Stomach (tissue), 9 donors: ENCODE data around the gene ZNF737. TPM values are rescaled to one million over a fixed set of nuclear protein-coding genes. Genes with fewer than 3 reads are reported as not detected.
A peak's percentile ranks its signal among the peaks of the same experiment; 100 is the strongest.
"Not testable (repeated sequence)": the region's sequence is repeated elsewhere in the genome, so short reads cannot be mapped to it uniquely, and the experiment has no call there.

ENCODE experiments used
- DNase-seq, 2 donors: peaks; one replicate each; pipeline versions ENCODE4 v3.0.0 to v3.0.0-alpha.2; 2013 to 2019
- H3K27ac ChIP-seq, 5 donors: fragments of 200-600 bp in 4 of 5; sonication (generic) in 4 of 5; one replicate each; pipeline ENCODE4 v1.5.1; 2013 to 2019; ENCODE audit warnings: mild to moderate bottlenecking in 1 of 5, moderate library complexity in 1 of 5
- H3K27me3 ChIP-seq, 3 donors: fragments of 200-600 bp; sonication (generic); one replicate each; pipeline ENCODE4 v1.5.1; 2017 to 2019; ENCODE audit warnings: mixed run types in 1 of 3
- H3K36me3 ChIP-seq, 4 donors: fragments of 200-600 bp; sonication (generic); 1 replicate in 3 of 4; 2 replicates in 1 of 4; pipeline ENCODE4 v1.5.1; 2016 to 2019
- H3K4me1 ChIP-seq, 4 donors: fragments of 200-600 bp; sonication (generic); one replicate each; pipeline ENCODE4 v1.5.1; 2016 to 2019
- H3K4me3 ChIP-seq, 4 donors: fragments of 200-600 bp; sonication (generic) in 3 of 4; one replicate each; pipeline ENCODE4 v1.5.1; 2016 to 2019; ENCODE audit warnings: mild to moderate bottlenecking in 1 of 4
- H3K9me3 ChIP-seq, 4 donors: fragments of 200-600 bp; sonication (generic); one replicate each; pipeline ENCODE4 v1.5.1; 2016 to 2019
- EP300 ChIP-seq: sonication (generic); formaldehyde crosslinking; IDR thresholded peaks from one replicate; pipeline ENCODE4 v1.6.1; 2017; ENCODE audit warnings: antibody characterized with exemption
- POLR2A ChIP-seq, 4 donors: fragments of 450-650 bp; IDR thresholded peaks; one replicate each; pipeline ENCODE4 v1.6.1; 2016; ENCODE audit warnings: antibody characterized with exemption in 4 of 4, control low read depth in 2 of 4, mild to moderate bottlenecking in 1 of 4, moderate library complexity in 1 of 4
- POLR2AphosphoS5 ChIP-seq, 3 donors: sonication (generic); formaldehyde crosslinking; IDR thresholded peaks; one replicate each; pipeline ENCODE4 v1.6.1; 2016; ENCODE audit warnings: antibody characterized with exemption in 3 of 3
- WGBS, 5 donors: extraction: QIAGEN DNeasy Blood & Tissue Kit in 3 of 5; methylation state at CpG; one replicate each; pipeline versions ENCODE4 v1.1.5 to v1.1.7; 2013 to 2018; 5-methylcytosine and 5-hydroxymethylcytosine counted together
- intact Hi-C: fragments of 100-400 bp; cut with DNase I; formaldehyde crosslinking; loops from one replicate; pipeline ENCODE4 v1.15.1; 2023; ENCODE audit warnings: low total_unique reads
- polyA plus RNA-seq, 3 donors: library from polyadenylated mRNA; stranded (reverse); fragments of 200-250 nt; gene quantifications; one replicate each; pipeline ENCODE4 v1.2.3, GENCODE V29; 2013
- total RNA-seq, 5 donors: library from RNA; depleted of rRNA; stranded (reverse); fragments of >200 nt; gene quantifications; one replicate each; pipeline versions ENCODE4 v1.1.0 to v1.2.3, GENCODE V29; 2014 to 2016
- TF ChIP-seq, protein P1 (sequence below), 7 experiments: fragments of 450-650 bp in 4 of 7; fragments of 200-600 bp in 3 of 7; sonication (generic) in 3 of 7; IDR thresholded peaks; one replicate each; pipeline ENCODE4 v1.5.1; 2016 to 2019; ENCODE audit warnings: antibody characterized with exemption in 7 of 7, control low read depth in 2 of 7, mild to moderate bottlenecking in 1 of 7
- donor health status: healthy with polysubstance abuse.
- donor health status: Bipolar disorder and iron deficiency.
- donor health status: healthy.

ZNF737 gene
- total and polyA plus RNA-seq, 8 donors = 2.4 to 87.8 (median 20.8) TPM

DNA sequence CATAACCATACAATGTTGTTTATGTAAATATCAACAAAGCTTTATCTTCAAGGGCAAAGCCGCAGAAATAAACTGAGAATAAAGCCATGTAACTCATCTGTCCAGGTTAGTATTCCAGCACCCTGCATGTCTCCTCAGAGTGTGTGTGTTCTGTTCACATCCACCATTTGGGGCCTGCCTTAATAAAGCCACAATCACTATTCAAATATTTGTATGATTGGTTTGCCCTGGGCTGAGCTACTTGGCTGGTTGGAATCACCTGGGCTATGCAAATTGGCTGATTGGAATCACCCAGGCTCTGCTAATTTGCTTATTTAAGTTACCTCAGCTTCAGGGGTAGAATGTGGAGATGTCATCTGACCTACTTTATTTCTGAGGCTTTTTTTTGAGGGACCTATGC is 42.4 kb upstream of the ZNF737 start:
- Histone ChIP-seq H3K9me3 (peaks cover 0 to 96% (median 44%) of the 10 kb centered on the region in 4 donors), H3K27ac (no peak overlapping the region), H3K36me3 (no peaks in the 10 kb centered on the region), H3K4me3 (no peak overlapping the region), H3K27me3 (no peaks in the 10 kb centered on the region), H3K4me1 (no peaks in the 10 kb centered on the region)
- no peak for TF ChIP-seq EP300
- TF ChIP-seq, protein P1, sequence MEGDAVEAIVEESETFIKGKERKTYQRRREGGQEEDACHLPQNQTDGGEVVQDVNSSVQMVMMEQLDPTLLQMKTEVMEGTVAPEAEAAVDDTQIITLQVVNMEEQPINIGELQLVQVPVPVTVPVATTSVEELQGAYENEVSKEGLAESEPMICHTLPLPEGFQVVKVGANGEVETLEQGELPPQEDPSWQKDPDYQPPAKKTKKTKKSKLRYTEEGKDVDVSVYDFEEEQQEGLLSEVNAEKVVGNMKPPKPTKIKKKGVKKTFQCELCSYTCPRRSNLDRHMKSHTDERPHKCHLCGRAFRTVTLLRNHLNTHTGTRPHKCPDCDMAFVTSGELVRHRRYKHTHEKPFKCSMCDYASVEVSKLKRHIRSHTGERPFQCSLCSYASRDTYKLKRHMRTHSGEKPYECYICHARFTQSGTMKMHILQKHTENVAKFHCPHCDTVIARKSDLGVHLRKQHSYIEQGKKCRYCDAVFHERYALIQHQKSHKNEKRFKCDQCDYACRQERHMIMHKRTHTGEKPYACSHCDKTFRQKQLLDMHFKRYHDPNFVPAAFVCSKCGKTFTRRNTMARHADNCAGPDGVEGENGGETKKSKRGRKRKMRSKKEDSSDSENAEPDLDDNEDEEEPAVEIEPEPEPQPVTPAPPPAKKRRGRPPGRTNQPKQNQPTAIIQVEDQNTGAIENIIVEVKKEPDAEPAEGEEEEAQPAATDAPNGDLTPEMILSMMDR (IDR thresholded peaks at IDR 0.05) = no peak
- no peak for TF ChIP-seq POLR2AphosphoS5 (IDR thresholded peaks at IDR 0.05)
- TF ChIP-seq POLR2A (IDR thresholded peaks at IDR 0.05) = no peak
- intact Hi-C loops = no loop called here
- 22 to 82% (median 58%) methylated on average over 1 of the region's 1 CpG for WGBS, 5 donors
- DNase-seq = peak in 1 of 2 donors; percentile 15

DNA sequence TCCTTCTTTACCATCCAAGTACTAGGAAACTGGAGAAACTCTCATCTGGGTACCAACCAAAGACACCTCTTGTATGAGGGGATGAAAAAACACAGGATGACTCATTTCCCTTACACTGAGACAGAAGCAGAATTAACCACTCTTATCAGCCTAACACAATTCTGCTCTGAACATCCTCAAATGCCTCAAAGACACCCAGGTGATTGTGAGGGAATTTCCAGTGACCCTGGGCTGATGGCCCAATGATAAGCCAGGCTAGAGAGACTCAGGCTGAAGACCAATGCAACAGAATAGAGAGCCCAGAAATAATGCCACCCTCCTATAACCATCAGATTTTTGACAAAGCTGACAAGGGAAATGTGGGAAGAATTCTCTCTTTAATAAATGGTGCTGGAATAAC is 7.0 kb downstream of the ZNF737 start:
- Histone ChIP-seq H3K4me1 (peaks cover 0 to 28% (median 4%) of the 10 kb centered on the region in 4 donors), H3K27ac (no peak overlapping the region)

DNA sequence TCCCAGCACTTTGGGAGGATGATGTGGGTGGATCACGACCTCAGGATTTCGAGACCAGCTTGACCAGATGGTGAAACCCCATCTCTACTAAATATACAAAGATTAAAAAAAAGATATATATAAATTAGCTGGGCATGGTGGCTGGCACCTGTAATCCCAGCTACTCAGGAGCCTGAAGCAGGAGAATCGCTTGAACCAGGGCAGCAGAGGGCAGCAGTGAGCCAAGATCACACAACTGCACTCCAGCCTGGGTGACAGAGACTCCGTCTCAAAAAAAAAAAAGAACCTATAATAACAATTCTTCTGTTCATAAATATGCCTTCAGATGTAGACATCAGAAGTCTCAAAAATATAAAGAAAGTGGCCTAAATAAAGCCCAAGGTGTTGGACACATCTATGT is 7.6 kb downstream of the ZNF737 start:
- no peak for DNase-seq
- WGBS, 5 donors = 58 to 73% (median 70%) methylated on average over 4 of the region's 4 CpGs
- Histone ChIP-seq H3K27me3 (no peaks in the 10 kb centered on the region), H3K4me3 (no peak overlapping the region), H3K9me3 (peaks cover 15 to 98% (median 59%) of the 10 kb centered on the region in 4 donors), H3K27ac (no peak overlapping the region), H3K36me3 (peaks cover 6 to 63% (median 58%) of the 10 kb centered on the region in 4 donors), H3K4me1 (peaks cover 0 to 22% (median under 1%) of the 10 kb centered on the region in 4 donors)
- intact Hi-C loops = no loop called here
- no peak for TF ChIP-seq EP300
- no peak for TF ChIP-seq POLR2A (IDR thresholded peaks at IDR 0.05)
- TF ChIP-seq POLR2AphosphoS5 (IDR thresholded peaks at IDR 0.05) = no peak
- TF ChIP-seq, protein P1 (IDR thresholded peaks at IDR 0.05) = no peak

More for the DNA sequence above, 7.0 kb downstream of the ZNF737 start:
- Histone ChIP-seq H3K9me3 (peaks cover 12 to 98% (median 58%) of the 10 kb centered on the region in 4 donors), H3K27me3 (no peaks in the 10 kb centered on the region), H3K36me3 (peaks cover under 1 to 58% (median 57%) of the 10 kb centered on the region in 4 donors), H3K4me3 (no peak overlapping the region)
- intact Hi-C loops = no loop called here
- DNase-seq = no peak
- no peak for TF ChIP-seq POLR2AphosphoS5 (IDR thresholded peaks at IDR 0.05)
- TF ChIP-seq EP300 = no peak
- no peak for TF ChIP-seq POLR2A (IDR thresholded peaks at IDR 0.05)
- TF ChIP-seq, protein P1 (IDR thresholded peaks at IDR 0.05) = no peak

DNA sequence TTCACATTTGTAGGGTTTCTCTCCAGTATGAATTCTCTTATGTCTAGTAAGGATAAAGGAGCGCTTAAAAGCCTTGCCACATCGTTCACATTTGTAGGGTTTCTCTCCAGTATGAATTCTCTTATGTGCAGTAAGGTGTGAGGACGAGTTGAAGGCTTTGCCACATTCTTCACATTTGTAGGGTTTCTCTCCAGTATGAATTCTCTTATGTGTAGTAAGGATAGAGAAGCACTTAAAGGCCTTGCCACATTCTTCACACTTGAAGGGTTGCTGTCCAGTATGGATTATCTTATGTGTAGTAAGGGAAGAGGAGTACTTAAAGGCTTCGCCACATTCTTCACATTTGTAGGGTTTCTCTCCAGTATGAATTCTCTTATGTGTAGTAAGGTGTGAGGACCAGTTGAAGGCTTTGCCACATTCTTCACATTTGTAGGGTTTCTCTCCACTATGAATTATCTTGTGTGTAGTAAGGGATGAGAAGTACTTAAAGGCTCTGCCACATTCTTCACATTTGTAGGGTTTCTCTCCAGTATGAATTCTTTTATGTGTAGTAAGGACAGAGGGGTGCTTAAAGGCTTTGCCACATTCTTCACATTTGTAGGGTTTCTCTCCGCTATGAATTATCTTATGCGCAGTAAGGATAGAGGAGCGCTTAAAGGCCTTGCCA is 20.8 kb downstream of the ZNF737 start:
- H3K27ac ChIP-seq, DNase-seq, H3K4me3 ChIP-seq, H3K4me1 ChIP-seq, intact Hi-C loops, H3K27me3 ChIP-seq: not testable (repeated sequence)
- Histone ChIP-seq H3K36me3 (peaks cover 61 to 91% (median 70%) of the 10 kb centered on the region in 4 donors), H3K9me3 (peaks cover 78 to 100% (median 96%) of the 10 kb centered on the region in 4 donors)
- whole genome bisulfite sequencing, 5 donors = 85 to 98% (median 97%) methylated on average over 7 of the region's 7 CpGs

DNA sequence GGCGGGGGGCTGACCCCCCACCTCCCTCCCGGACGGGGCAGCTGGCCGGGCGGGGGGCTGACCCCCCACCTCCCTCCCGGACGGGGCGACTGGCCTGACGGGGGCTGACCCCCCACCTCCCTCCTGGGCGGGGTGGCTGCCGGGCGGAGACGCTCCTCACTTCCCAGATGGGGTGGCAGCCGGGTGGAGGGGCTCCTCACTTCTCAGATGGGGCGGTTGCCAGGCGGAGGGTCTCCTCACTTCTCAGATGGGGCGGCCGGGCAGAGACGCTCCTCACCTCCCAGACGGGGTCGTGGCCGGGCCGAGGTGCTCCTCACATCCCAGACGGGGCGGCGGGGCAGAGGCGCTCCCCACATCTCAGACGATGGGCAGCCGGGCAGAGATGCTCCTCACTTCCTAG is 35.3 kb downstream of the ZNF737 start:
- H3K27me3 ChIP-seq, intact Hi-C loops, H3K27ac ChIP-seq, H3K4me3 ChIP-seq, DNase-seq, H3K4me1 ChIP-seq: not testable (repeated sequence)
- H3K36me3 ChIP-seq = peaks cover 0 to 42% (median 5%) of the 10 kb centered on the region in 4 donors
- 96 to 100% (median 100%) methylated on average over 2 to 24 of the region's 29 CpGs; no CpG with 5 or more reads in 2 of the 5 donors for whole genome bisulfite sequencing, 5 donors
- H3K9me3 ChIP-seq = peaks cover 0 to 95% (median 45%) of the 10 kb centered on the region in 4 donors
